ENCODE results near the gene RMND5B. TPM values are rescaled to one million over a fixed set of nuclear protein-coding genes. Genes with fewer than 3 reads are reported as not detected.

RMND5B gene
- total and polyA plus RNA-seq, 10 of the 15 experiments (the other 5 are each of a cell fraction or from before 2014, with no cell fraction given) = 1.6 to 50.7 (median 30.9) TPM

DNA sequence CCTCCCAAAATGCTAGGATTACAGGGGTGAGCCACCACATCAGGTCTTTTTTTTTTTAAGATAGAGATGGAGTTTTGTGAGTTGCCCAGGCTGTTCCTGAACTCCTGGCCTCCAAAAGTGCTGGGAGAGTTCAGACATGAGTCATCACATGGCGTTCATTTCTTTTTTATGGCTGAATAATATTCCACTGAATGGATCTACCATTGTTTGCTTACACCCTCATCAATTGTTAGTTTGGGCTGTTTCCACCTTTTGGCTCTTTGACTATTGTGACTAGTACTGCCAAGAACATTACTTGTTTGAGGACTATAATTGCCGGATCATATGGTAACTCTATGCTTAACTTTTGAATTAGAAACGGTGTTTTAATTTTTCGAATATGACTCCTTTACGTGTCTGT, 18.3 kb upstream of the RMND5B start:
- no peak overlapping the region for H3K27ac ChIP-seq (ENCODE audit: control insufficient read depth, insufficient read depth)

DNA sequence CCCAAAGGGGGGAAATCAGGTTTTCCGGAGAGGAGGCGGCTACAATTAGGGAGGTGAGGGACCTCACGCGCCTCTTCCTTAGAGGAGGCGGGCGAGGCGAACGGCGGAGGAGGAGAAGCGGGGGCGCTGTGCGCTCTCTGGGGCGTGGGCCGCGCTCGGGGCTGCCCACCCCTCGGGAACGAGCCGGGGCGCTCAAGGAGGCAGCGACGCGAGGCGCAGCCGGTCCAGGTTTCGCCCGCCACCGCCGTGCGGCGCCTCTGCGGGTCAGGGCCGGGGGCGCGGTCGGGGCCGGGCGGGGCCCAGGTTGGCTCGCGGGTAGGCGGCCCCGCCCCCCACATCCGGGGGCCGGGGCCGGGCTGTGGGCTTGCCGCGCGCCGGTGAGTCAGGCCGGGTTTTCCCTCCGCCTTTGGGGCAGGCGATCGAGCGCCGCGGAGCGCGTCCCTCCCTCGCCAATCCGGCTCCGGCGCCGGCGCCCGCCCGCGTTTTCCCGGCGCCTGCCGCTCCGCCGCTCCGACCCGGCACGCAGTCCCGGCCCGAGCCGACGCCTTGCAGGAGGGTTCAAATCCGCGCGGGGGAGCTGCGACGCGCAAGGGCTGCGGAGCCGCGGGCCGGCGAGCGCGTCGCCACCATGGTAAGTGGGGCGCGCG, 17.6 kb upstream of the RMND5B start, which contains the start of gene N4BP3:
Gene N4BP3, plus strand, starts transcription at position 392 of the 647 bp plus-strand sequence. CDS start 6,052 bp downstream, outside the sequence.
- intact Hi-C loops (cut with micrococcal nuclease; ENCODE audit: unreplicated experiment) = loop anchor here (5.0 to 10.0 kb wide), 2 partner anchors 36 to 1578 kb away; partner anchors contain the start of gene RNF44
- peak; percentile 70 for ATAC-seq
- CTCF ChIA-PET = interaction anchor here (0.7 kb wide), 1 partner anchor 9 kb away, joined by 3 read pairs; no protein-coding TSS in a partner anchor
- POLR2A ChIA-PET = interaction anchor here (1.2 kb wide), 1 partner anchor 16 kb away, joined by 3 read pairs; no protein-coding TSS in a partner anchor
- peak within 1 kb of the TSS; percentile 70 for H3K9ac ChIP-seq (ENCODE audit: control insufficient read depth, insufficient read depth, low read length)
- H3K9me3 ChIP-seq (replicated peaks; ENCODE audit: control insufficient read depth, insufficient read depth, low read length) = no peaks in the 10 kb centered on the region
- in situ Hi-C loops (cut with MboI) = loop anchor here (10.0 kb wide), 1 partner anchor 1442 kb away; the partner anchor contains the start of gene RUFY1
- 1% methylated on average over 44 of the region's 96 CpGs for WGBS (ENCODE audit: insufficient coverage, insufficient replicate concordance, low lambda C conversion rate, missing lambda C conversion rate)
- FAIRE-seq = no peak
- SMC1A ChIA-PET (ENCODE audit: uncharacterized antibody, unreplicated experiment) = no interaction called here
- peak within 1 kb of the TSS; percentile 88 for H3K4me3 ChIP-seq
- H3K4me2 ChIP-seq (ENCODE audit: control insufficient read depth, insufficient read depth) = peak within 1 kb of the TSS; percentile 84
- peaks cover 46% of the 10 kb centered on the region for H3K79me2 ChIP-seq (ENCODE audit: control insufficient read depth, insufficient read depth, low read length)
- H3K36me3 ChIP-seq (ENCODE audit: control insufficient read depth in 2 of 2, insufficient read depth in 2 of 2, low read length in 1 of 2) = no peaks in the 10 kb centered on the region
- RAD21 ChIA-PET (ENCODE audit: unreplicated experiment) = interaction anchor here (1.0 to 1.1 kb wide), 2 partner anchors 18 to 24 kb away, joined by 4 read pairs; no protein-coding TSS in a partner anchor
- no TSS peak for BruUV-seq (replicated peaks)
- no peaks in the 10 kb centered on the region for H3K27me3 ChIP-seq (replicated peaks in 1 of 2; ENCODE audit: control insufficient read depth in 2 of 2, insufficient read depth in 2 of 2, low read length in 1 of 2)
- H3K4me1 ChIP-seq (ENCODE audit: control insufficient read depth, insufficient read depth, low read length) = peaks cover 30% of the 10 kb centered on the region
- H3K27ac ChIP-seq (ENCODE audit: control insufficient read depth, insufficient read depth) = peak within 1 kb of the TSS; percentile 72
- no peaks in the 10 kb centered on the region for H4K20me1 ChIP-seq (ENCODE audit: control insufficient read depth, insufficient read depth)
- peak within 1 kb of the TSS; percentile 78 for H2AFZ ChIP-seq (ENCODE audit: control insufficient read depth, low read depth, low read length)
- DNase-seq (ENCODE audit: low read depth, low spot score) = no peak
- no peak for TF ChIP-seq MTA3 (IDR thresholded peaks at IDR 0.05; ENCODE audit: borderline replicate concordance, low read length)
- TF ChIP-seq SMARCA5 (IDR thresholded peaks at IDR 0.05) = 0 out of 2 replicates have a peak, but pooled peaks have one; percentile 72
- peak; percentile 84 for TF ChIP-seq IKZF1 (conservative IDR thresholded peaks at IDR 0.05)
- no peak for TF ChIP-seq BRCA1 (IDR thresholded peaks at IDR 0.05; ENCODE audit: low read depth, low read length)
- TF ChIP-seq RUNX3 (IDR thresholded peaks at IDR 0.05; ENCODE audit: low read length) = no peak
- TF ChIP-seq, protein P1, sequence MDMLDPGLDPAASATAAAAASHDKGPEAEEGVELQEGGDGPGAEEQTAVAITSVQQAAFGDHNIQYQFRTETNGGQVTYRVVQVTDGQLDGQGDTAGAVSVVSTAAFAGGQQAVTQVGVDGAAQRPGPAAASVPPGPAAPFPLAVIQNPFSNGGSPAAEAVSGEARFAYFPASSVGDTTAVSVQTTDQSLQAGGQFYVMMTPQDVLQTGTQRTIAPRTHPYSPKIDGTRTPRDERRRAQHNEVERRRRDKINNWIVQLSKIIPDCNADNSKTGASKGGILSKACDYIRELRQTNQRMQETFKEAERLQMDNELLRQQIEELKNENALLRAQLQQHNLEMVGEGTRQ (IDR thresholded peaks at IDR 0.05; ENCODE audit: borderline replicate concordance, low read depth, low read length) = no peak
- no peak for TF ChIP-seq RBBP5 (conservative IDR thresholded peaks at IDR 0.05)
- no peak for TF ChIP-seq ZNF274 (IDR thresholded peaks at IDR 0.05; ENCODE audit: insufficient read depth, insufficient read length)
- TF ChIP-seq IRF4 (IDR thresholded peaks at IDR 0.05; ENCODE audit: low read depth, low read length) = no peak
- TF ChIP-seq MYB (IDR thresholded peaks at IDR 0.05; ENCODE audit: borderline replicate concordance, low read depth, low read length) = no peak
- TF ChIP-seq, protein P2, sequence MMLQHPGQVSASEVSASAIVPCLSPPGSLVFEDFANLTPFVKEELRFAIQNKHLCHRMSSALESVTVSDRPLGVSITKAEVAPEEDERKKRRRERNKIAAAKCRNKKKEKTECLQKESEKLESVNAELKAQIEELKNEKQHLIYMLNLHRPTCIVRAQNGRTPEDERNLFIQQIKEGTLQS (IDR thresholded peaks at IDR 0.05; ENCODE audit: borderline replicate concordance, extremely low read depth, low read depth, low read length) = no peak
- no peak for TF ChIP-seq SPI1 (IDR thresholded peaks at IDR 0.05; ENCODE audit: borderline replicate concordance, insufficient read depth, low read depth, low read length)
- no peak for TF ChIP-seq POU2F2 (IDR thresholded peaks at IDR 0.05; ENCODE audit: borderline replicate concordance, low read depth, low read length)
- no peak for TF ChIP-seq SUPT20H (IDR thresholded peaks at IDR 0.05; ENCODE audit: borderline replicate concordance, control insufficient read depth, low read depth, low read length)
- no peak for TF ChIP-seq HDGF (IDR thresholded peaks at IDR 0.05)

More for the DNA sequence above, 18.3 kb upstream of the RMND5B start:
- no peak overlapping the region for H3K9ac ChIP-seq (ENCODE audit: control insufficient read depth, insufficient read depth, low read length)
- H3K9me3 ChIP-seq (replicated peaks; ENCODE audit: control insufficient read depth, insufficient read depth, low read length) = no peaks in the 10 kb centered on the region
- TF ChIP-seq ZNF384 (IDR thresholded peaks at IDR 0.05; ENCODE audit: borderline replicate concordance, low read depth, low read length) = no peak
- no peak for TF ChIP-seq DPF2 (IDR thresholded peaks at IDR 0.05)
- TF ChIP-seq RB1 (IDR thresholded peaks at IDR 0.05; ENCODE audit: borderline replicate concordance) = 0 out of 2 replicates have a peak, but pooled peaks have one; percentile 15
- TF ChIP-seq PML (IDR thresholded peaks at IDR 0.05; ENCODE audit: low read length) = no peak
- intact Hi-C loops (cut with micrococcal nuclease; ENCODE audit: unreplicated experiment) = loop anchor here (5.0 to 10.0 kb wide), 2 partner anchors 35 to 1578 kb away; partner anchors contain the start of gene RNF44
- ATAC-seq (no peak), DNase-seq (ENCODE audit: low read depth, low spot score) (no peak), FAIRE-seq (no peak)
- in situ Hi-C loops (cut with MboI) = loop anchor here (10.0 kb wide), 1 partner anchor 1442 kb away; the partner anchor contains the start of gene RUFY1
- ChIA-PET RAD21 (ENCODE audit: unreplicated experiment) (no interaction called here), CTCF (interaction anchor here (0.7 kb wide), 1 partner anchor 8 kb away, joined by 3 read pairs; no protein-coding TSS in a partner anchor), SMC1A (ENCODE audit: uncharacterized antibody, unreplicated experiment) (no interaction called here), POLR2A (no interaction called here)
- H2AFZ ChIP-seq (ENCODE audit: control insufficient read depth, low read depth, low read length) = peak overlapping the region; percentile 78; the same call in 1 of the 2 replicates
- peaks cover 23% of the 10 kb centered on the region for H3K4me1 ChIP-seq (ENCODE audit: control insufficient read depth, insufficient read depth, low read length)
- peak overlapping the region; percentile 88; the same call in 1 of the 2 replicates for H3K4me3 ChIP-seq
- 77% methylated on average over 5 of the region's 5 CpGs for WGBS (ENCODE audit: insufficient coverage, insufficient replicate concordance, low lambda C conversion rate, missing lambda C conversion rate)
- no peaks in the 10 kb centered on the region for H4K20me1 ChIP-seq (ENCODE audit: control insufficient read depth, insufficient read depth)
- no TSS peak for BruUV-seq (replicated peaks)
- H3K79me2 ChIP-seq (ENCODE audit: control insufficient read depth, insufficient read depth, low read length) = peaks cover 39% of the 10 kb centered on the region
- peak overlapping the region; percentile 84 for H3K4me2 ChIP-seq (ENCODE audit: control insufficient read depth, insufficient read depth)
- H3K36me3 ChIP-seq (ENCODE audit: control insufficient read depth in 2 of 2, insufficient read depth in 2 of 2, low read length in 1 of 2) = no peaks in the 10 kb centered on the region
- no peaks in the 10 kb centered on the region for H3K27me3 ChIP-seq (replicated peaks in 1 of 2; ENCODE audit: control insufficient read depth in 2 of 2, insufficient read depth in 2 of 2, low read length in 1 of 2)

Data from GM12878 (cell line).